Neural progenitor cell (in vitro differentiated cells): Measurements from ENCODE around the gene DBI. TPM values are rescaled to one million over a fixed set of nuclear protein-coding genes. Genes with fewer than 3 reads are reported as not detected.

Experiments
- DNase-seq: peaks from one replicate; pipeline ENCODE4 v3.0.0-alpha.2; 2016; ENCODE audit warnings: low spot score
- H2AFZ ChIP-seq: fragments of 200-600 bp; sonication (generic); replicated peaks from 2 replicates; pipeline ENCODE4 v1.6.1; 2016; ENCODE audit warnings: antibody characterized with exemption
- H3F3A ChIP-seq: fragments of 200-600 bp; sonication (generic); 2 replicates; pipeline ENCODE4 v1.6.1; 2016; ENCODE audit warnings: antibody characterized with exemption, low read depth
- H3K27ac ChIP-seq: fragments of 200-600 bp; sonication (generic); 2 replicates; pipeline ENCODE4 v1.5.1; 2016; ENCODE audit warnings: mild to moderate bottlenecking
- H3K27me3 ChIP-seq: fragments of 200-600 bp; sonication (generic); 2 replicates; pipeline ENCODE4 v1.6.1; 2016; ENCODE audit warnings: mild to moderate bottlenecking, moderate library complexity
- H3K36me3 ChIP-seq: fragments of 200-600 bp; sonication (generic); 2 replicates; pipeline ENCODE4 v1.5.1; 2016
- H3K4me1 ChIP-seq: fragments of 200-600 bp; sonication (generic); 2 replicates; pipeline ENCODE4 v1.6.1; 2016; ENCODE audit warnings: mixed run types
- H3K4me2 ChIP-seq: fragments of 200-600 bp; sonication (generic); 2 replicates; pipeline ENCODE4 v1.6.1; 2016
- H3K4me3 ChIP-seq: fragments of 200-600 bp; sonication (generic); 2 replicates; pipeline ENCODE4 v1.5.1; 2016
- H3K79me2 ChIP-seq: fragments of 200-600 bp; sonication (generic); 2 replicates; pipeline ENCODE4 v1.6.1; 2016; ENCODE audit warnings: low read depth
- H3K9ac ChIP-seq: fragments of 200-600 bp; sonication (generic); 2 replicates; pipeline ENCODE4 v1.6.1; 2016
- H3K9me3 ChIP-seq: fragments of 200-600 bp; sonication (generic); 2 replicates; pipeline ENCODE4 v1.5.1; 2016; ENCODE audit warnings: low read depth
- H4K20me1 ChIP-seq: fragments of 200-600 bp; sonication (generic); 2 replicates; pipeline ENCODE4 v1.6.1; 2016; ENCODE audit warnings: low read depth
- H3K27ac Mint-ChIP-seq: 3 replicates; pipeline ENCODE4 v1.8.0; 2021; ENCODE audit warnings: mixed read lengths
- H3K27me3 Mint-ChIP-seq: 2 replicates; pipeline ENCODE4 v1.8.0; 2022; ENCODE audit warnings: low read depth, mild to moderate bottlenecking, inconsistent platforms, moderate library complexity, mixed read lengths; ENCODE audit not compliant: insufficient read depth
- H3K36me3 Mint-ChIP-seq: 3 replicates; pipeline ENCODE4 v1.8.0; 2021; ENCODE audit warnings: mixed read lengths
- H3K4me1 Mint-ChIP-seq: 3 replicates; pipeline ENCODE4 v1.8.0; 2021; ENCODE audit warnings: mixed read lengths
- H3K4me3 Mint-ChIP-seq: 3 replicates; pipeline ENCODE4 v1.8.0; 2021; ENCODE audit warnings: mild to moderate bottlenecking, moderate library complexity, mixed read lengths
- H3K9me3 Mint-ChIP-seq: 3 replicates; pipeline ENCODE4 v1.8.0; 2020; ENCODE audit warnings: mixed read lengths
- CTCF ChIP-seq: fragments of 200-600 bp; sonication (generic); IDR thresholded peaks from 2 replicates; pipeline ENCODE4 v1.5.1; 2017; ENCODE audit warnings: antibody characterized with exemption, mild to moderate bottlenecking
- EZH2 ChIP-seq: fragments of 200-600 bp; sonication (generic); IDR thresholded peaks from 2 replicates; pipeline ENCODE4 v1.6.1; 2017; ENCODE audit warnings: antibody characterized with exemption, mild to moderate bottlenecking, moderate library complexity
- EZH2phosphoT487 ChIP-seq: fragments of 200-600 bp; sonication (generic); IDR thresholded peaks from 2 replicates; pipeline ENCODE4 v1.6.1; 2017; ENCODE audit warnings: antibody characterized with exemption
- total RNA-seq: library from RNA; depleted of rRNA; stranded (reverse); fragments of >200 nt; gene quantifications from 2 replicates; pipeline ENCODE4 v1.2.3, GENCODE V29; 2015; ENCODE audit warnings: low replicate concordance

Gene DBI
- total RNA-seq, 1 donor from 2014 or later = 238 TPM

GRCh38 chr2:119323459-119323858, 43.3 kb upstream of the DBI start:
- Histone ChIP-seq H3K79me2 (no peaks in the 10 kb centered on the region), H3K4me3 (no peak overlapping the region), H3K27ac (no peak overlapping the region), H3K4me1 (no peaks in the 10 kb centered on the region), H3K9ac (no peak overlapping the region), H3K27me3 (no peaks in the 10 kb centered on the region), H2AFZ (no peak overlapping the region), H4K20me1 (no peaks in the 10 kb centered on the region), H3K4me2 (no peak overlapping the region), H3K36me3 (no peaks in the 10 kb centered on the region), H3K9me3 (no peaks in the 10 kb centered on the region), H3F3A (no peaks in the 10 kb centered on the region)
- H3K9me3 Mint-ChIP-seq = no peaks in the 10 kb centered on the region
- DNase-seq = no peak
- TF ChIP-seq EZH2phosphoT487 (no peak), EZH2 (no peak), CTCF (no peak)
- H3K36me3 Mint-ChIP-seq = no peaks in the 10 kb centered on the region
- no peak overlapping the region for H3K27ac Mint-ChIP-seq
- H3K27me3 Mint-ChIP-seq = no peaks in the 10 kb centered on the region
- no peak overlapping the region for H3K4me3 Mint-ChIP-seq
- no peaks in the 10 kb centered on the region for H3K4me1 Mint-ChIP-seq

- H3K4me1 ChIP-seq = no peaks in the 10 kb centered on the region
- Mint-ChIP-seq H3K36me3 (no peaks in the 10 kb centered on the region), H3K4me3 (no peak overlapping the region), H3K4me1 (no peaks in the 10 kb centered on the region), H3K27me3 (no peaks in the 10 kb centered on the region), H3K9me3 (no peaks in the 10 kb centered on the region), H3K27ac (no peak overlapping the region)
- H3K27ac ChIP-seq = no peak overlapping the region
- H2AFZ ChIP-seq = no peak overlapping the region
- no peaks in the 10 kb centered on the region for H4K20me1 ChIP-seq
- DNase-seq = no peak
- H3K9ac ChIP-seq = no peak overlapping the region
- TF ChIP-seq CTCF (no peak), EZH2 (no peak), EZH2phosphoT487 (no peak)
- H3K4me2 ChIP-seq = no peak overlapping the region
- H3K27me3 ChIP-seq = no peaks in the 10 kb centered on the region
- H3K9me3 ChIP-seq = no peaks in the 10 kb centered on the region
- no peaks in the 10 kb centered on the region for H3K79me2 ChIP-seq
- H3F3A ChIP-seq = no peaks in the 10 kb centered on the region
- H3K4me3 ChIP-seq = no peak overlapping the region
- H3K36me3 ChIP-seq = no peaks in the 10 kb centered on the region
These were observed 42.0 kb upstream of the DBI start for GRCh38 chr2:119324685-119325270.

DNA sequence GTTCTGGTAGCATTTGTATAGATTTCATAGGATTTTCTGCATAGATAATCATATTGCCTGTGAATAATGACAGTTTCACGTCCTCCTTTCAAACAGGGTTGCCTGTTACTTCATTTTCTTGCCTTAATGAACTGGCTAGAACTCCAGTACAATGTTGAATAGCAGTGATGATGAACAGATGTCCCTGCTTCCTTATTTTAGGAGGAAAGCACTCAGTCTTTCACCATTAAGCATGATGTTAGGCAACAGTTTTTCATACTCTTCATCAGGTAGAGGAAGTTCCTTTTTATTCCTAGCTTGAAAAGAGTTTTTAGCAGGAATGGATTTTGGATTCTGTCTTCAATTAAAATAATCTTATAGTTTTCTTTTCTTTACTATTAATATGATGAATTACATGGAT, 39.8 kb upstream of the DBI start:
- H2AFZ ChIP-seq = no peak overlapping the region
- no peaks in the 10 kb centered on the region for H3K9me3 ChIP-seq
- H3K79me2 ChIP-seq = no peaks in the 10 kb centered on the region
- TF ChIP-seq EZH2 (no peak), CTCF (no peak), EZH2phosphoT487 (no peak)
- H3K36me3 ChIP-seq = no peaks in the 10 kb centered on the region
- Mint-ChIP-seq H3K27ac (no peak overlapping the region), H3K27me3 (peaks cover 3% of the 10 kb centered on the region), H3K9me3 (no peaks in the 10 kb centered on the region), H3K4me3 (no peak overlapping the region), H3K36me3 (no peaks in the 10 kb centered on the region), H3K4me1 (no peaks in the 10 kb centered on the region)
- H3K27me3 ChIP-seq = no peaks in the 10 kb centered on the region
- no peak overlapping the region for H3K4me3 ChIP-seq
- H4K20me1 ChIP-seq = no peaks in the 10 kb centered on the region
- DNase-seq = no peak
- no peaks in the 10 kb centered on the region for H3K4me1 ChIP-seq
- H3K9ac ChIP-seq = no peak overlapping the region
- H3K27ac ChIP-seq = no peak overlapping the region
- H3K4me2 ChIP-seq = no peak overlapping the region
- no peaks in the 10 kb centered on the region for H3F3A ChIP-seq
